ENCODE measurements around the gene TIMM44. TPM values are rescaled to one million over a fixed set of nuclear protein-coding genes. Genes with fewer than 3 reads are reported as not detected.
"Not testable (repeated sequence)": the region's sequence is repeated elsewhere in the genome, so short reads cannot be mapped to it uniquely, and the experiment has no call there.

Gene TIMM44
- total and polyA plus RNA-seq, 2 donors, result 31.2 to 60.2 TPM

- no peak for DNase-seq (ENCODE audit: extremely low spot score)
- H3K4me3 ChIP-seq (ENCODE audit: low read depth, low read length), result no peak overlapping the region
- no peak overlapping the region for H3K27ac ChIP-seq (ENCODE audit: low read depth)
- H3K36me3 ChIP-seq (ENCODE audit: insufficient read depth), result peaks cover 3% of the 10 kb centered on the region
- H3K4me1 ChIP-seq (ENCODE audit: insufficient read depth), result no peaks in the 10 kb centered on the region
- WGBS, result 89% methylated on average over 11 of the region's 11 CpGs
Measured at GRCh38 chr19:7969555-7969939, 26.1 kb upstream of the TIMM44 start.

DNA sequence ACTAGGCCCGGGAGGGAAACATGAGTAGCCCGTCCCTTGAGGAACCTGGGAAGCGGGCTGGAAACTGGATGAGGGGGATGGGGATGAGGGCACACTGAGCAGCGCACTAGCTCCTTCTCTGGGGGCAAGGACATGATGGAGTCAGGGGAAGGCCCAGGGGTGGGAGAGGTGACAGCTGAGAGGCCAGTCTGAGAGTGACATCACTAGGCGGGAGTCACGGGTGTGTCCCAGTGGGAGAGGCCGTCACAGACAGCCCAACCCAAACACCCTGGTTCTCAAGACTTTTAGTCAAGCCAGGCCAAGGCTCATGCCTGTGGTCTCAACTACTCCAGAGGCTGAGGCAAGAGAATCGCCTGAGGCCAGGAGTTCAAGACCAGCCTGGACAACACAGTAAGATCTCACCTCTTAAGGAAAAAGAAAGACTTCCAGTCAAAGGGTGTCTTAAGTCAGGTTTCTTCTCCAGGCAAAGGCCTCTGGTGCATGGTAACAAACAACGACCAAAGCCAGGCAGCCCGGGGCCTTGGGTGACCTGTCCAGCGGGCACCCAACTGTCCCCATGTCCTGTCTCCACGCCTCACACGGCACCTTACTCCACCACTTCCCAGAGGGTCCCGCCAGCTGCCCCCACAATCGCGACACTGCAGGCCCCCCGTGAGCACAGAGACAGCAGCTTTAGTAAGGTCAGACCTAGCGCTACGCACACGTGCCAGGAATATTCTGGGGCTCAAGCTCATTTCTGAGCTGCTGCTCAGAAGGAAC, 25.5 kb upstream of the TIMM44 start:
- no peaks in the 10 kb centered on the region for H3K4me1 ChIP-seq (ENCODE audit: insufficient read depth)
- no peak overlapping the region for H3K4me3 ChIP-seq (ENCODE audit: low read depth, low read length)
- no peak overlapping the region for H3K27ac ChIP-seq (ENCODE audit: low read depth)
- no peak for DNase-seq (ENCODE audit: extremely low spot score)
- WGBS, result 89% methylated on average over 20 of the region's 20 CpGs
- H3K36me3 ChIP-seq (ENCODE audit: insufficient read depth), result peaks cover 3% of the 10 kb centered on the region

GRCh38 chr19:7968008-7968795, 24.7 kb upstream of the TIMM44 start:
- 90% methylated on average over 15 of the region's 15 CpGs for WGBS

DNA sequence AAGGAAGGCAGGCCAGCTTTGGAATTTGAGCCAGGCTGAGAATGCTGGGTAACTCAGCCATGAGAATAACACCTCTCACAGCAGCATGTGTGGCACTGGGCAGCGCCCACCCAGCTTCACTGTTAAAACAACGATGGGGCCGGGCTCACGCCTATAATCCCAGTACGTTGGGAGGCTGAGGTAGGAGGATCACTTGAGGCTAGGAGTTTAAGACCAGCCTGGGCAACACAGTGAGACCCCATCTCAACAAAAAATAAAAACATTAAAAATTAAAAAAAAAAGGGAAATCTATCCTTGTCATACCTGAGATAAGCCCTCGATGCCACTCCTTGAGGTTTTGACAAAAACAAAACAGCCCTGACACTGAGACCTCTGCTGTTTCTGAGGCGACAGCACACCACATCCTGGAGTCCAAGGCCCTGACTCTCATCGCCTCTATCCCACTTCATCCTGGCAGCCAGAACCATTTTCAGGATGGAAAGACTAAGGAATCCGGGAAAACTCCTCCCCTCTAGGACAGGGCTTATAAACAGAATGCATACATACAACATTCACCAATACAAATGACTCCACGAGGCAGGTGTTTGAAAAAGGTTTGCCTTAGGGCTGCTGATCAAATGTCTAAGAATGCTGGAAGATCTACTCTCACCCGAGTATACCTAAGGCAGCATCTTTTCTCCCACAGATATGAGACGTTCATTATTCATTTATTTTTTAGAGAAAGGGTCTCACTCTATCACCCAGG, 22.6 kb upstream of the TIMM44 start:
- DNase-seq (ENCODE audit: extremely low spot score), result no peak
- no peaks in the 10 kb centered on the region for H3K4me1 ChIP-seq (ENCODE audit: insufficient read depth)
- H3K4me3 ChIP-seq (ENCODE audit: low read depth, low read length), result no peak overlapping the region
- peaks cover 3% of the 10 kb centered on the region for H3K36me3 ChIP-seq (ENCODE audit: insufficient read depth)
- WGBS, result 93% methylated on average over 12 of the region's 12 CpGs
- no peak overlapping the region for H3K27ac ChIP-seq (ENCODE audit: low read depth)

More at GRCh38 chr19:7968008-7968795, 24.7 kb upstream of the TIMM44 start:
- Histone ChIP-seq H3K27ac (ENCODE audit: low read depth) (no peak overlapping the region), H3K36me3 (ENCODE audit: insufficient read depth) (peaks cover 3% of the 10 kb centered on the region), H3K4me1 (ENCODE audit: insufficient read depth) (no peaks in the 10 kb centered on the region), H3K4me3 (ENCODE audit: low read depth, low read length) (no peak overlapping the region)
- DNase-seq (ENCODE audit: extremely low spot score), result no peak

DNA sequence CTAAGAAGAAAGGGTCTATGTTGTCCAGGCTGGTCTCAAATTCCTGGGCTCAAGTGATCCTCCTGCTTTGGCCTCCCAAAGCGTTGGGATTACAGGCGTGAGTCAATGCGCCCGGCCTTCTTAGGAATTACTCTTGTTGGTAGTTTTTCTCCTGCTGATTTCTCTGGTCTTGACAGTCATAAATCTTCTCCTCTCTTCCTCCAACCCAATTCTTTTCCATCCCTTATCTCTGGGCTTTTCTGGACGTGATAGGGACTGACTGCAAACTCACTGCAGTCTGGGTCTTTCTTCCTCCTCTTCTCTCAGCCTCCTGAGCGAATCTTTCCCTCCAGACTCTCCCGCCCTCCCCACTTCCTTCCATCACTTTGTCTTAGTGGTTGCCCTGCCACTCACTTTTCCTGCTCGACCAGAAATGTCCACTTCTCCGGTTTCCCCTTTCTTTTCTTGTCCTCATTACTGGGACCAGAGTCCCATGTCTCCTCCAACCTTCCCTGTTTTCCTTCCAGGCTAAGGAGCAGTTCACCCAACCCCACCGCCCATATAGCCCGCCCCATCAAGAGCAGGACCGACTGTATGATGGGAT, 21.9 kb upstream of the TIMM44 start:
- H3K27ac ChIP-seq (ENCODE audit: low read depth), result no peak overlapping the region
- DNase-seq (ENCODE audit: extremely low spot score), result no peak
- 83% methylated on average over 12 of the region's 12 CpGs for WGBS
- H3K4me3 ChIP-seq (ENCODE audit: low read depth, low read length), result no peak overlapping the region
- H3K4me1 ChIP-seq (ENCODE audit: insufficient read depth), result no peaks in the 10 kb centered on the region
- peaks cover 3% of the 10 kb centered on the region for H3K36me3 ChIP-seq (ENCODE audit: insufficient read depth)

- WGBS, result 94% methylated on average over 25 of the region's 25 CpGs
- no peak for DNase-seq (ENCODE audit: extremely low spot score)
- Histone ChIP-seq H3K4me1 (ENCODE audit: insufficient read depth) (no peaks in the 10 kb centered on the region), H3K27ac (ENCODE audit: low read depth) (no peak overlapping the region), H3K36me3 (ENCODE audit: insufficient read depth) (peaks cover 3% of the 10 kb centered on the region), H3K4me3 (ENCODE audit: low read depth, low read length) (no peak overlapping the region)
Measured at GRCh38 chr19:7963566-7963965, 20.1 kb upstream of the TIMM44 start.

DNA sequence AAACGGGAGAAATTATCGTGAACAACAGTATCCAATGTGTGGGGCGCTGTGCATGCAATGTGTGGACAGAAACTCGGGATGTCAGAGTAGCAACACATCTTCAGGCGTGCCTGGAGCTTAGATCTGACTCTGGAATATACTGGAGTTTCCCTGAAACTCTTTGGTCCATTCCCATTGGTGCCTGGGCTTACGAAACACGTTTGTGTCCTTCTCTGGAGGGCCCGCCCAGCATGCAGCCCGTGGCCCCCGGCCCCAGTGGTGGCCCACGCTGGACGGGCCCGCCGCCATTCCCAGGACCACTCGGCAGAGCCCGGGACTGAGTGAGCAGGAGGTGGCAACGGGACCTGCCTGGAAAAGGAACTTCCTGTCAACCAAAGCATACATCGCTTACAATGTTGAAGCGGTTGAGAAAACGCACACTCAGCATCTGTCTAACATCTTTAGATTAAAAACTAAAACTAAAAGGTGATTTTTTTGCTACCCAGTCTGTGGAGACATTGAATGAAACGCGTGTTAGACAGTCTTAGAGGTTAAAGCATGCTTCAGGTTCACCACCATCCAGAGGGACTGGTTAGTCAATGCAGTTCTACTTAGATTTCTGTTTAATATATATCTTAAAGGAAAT, 19.3 kb upstream of the TIMM44 start:
- no peak overlapping the region for H3K4me3 ChIP-seq (ENCODE audit: low read depth, low read length)
- H3K4me1 ChIP-seq (ENCODE audit: insufficient read depth), result no peaks in the 10 kb centered on the region
- H3K27ac ChIP-seq (ENCODE audit: low read depth), result no peak overlapping the region
- no peak for DNase-seq (ENCODE audit: extremely low spot score)
- peaks cover 3% of the 10 kb centered on the region for H3K36me3 ChIP-seq (ENCODE audit: insufficient read depth)
- WGBS, result 88% methylated on average over 22 of the region's 22 CpGs

DNA sequence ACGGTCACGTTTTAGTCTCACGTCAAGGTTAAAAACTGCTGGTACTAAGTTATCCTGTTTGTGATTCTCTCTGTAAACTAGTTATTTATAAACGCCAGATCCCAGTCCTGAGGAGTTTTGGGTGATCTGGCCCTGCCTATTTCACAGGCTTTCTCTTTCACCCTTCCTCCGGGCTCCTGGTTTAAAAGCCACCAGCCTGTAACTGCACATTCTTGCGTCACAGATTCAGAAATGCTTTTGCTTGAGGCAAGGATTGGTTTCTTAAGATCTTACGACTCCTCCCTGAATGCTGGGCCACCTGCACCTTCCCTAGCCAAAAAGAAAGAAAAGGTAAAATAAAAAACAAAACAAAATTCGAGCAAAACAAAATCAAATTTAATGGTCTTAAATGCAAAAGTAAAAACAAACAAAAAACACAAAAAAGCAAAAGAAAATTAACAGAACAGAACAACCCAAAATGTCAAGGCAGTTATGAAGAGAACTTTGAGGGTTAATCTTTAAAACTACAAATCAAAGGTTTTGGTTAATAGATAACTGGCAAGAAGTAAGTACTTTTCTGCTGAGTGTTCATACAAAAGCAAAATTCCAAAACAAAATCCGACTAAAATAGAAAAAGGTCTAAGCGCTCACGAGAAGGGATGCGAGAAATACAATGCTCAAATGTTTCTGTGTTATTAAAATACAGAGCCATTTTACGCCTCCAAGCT, 18.6 kb upstream of the TIMM44 start:
- 88% methylated on average over 13 of the region's 13 CpGs for WGBS
- no peak overlapping the region for H3K27ac ChIP-seq (ENCODE audit: low read depth)
- no peak overlapping the region for H3K4me3 ChIP-seq (ENCODE audit: low read depth, low read length)
- peaks cover 1% of the 10 kb centered on the region for H3K36me3 ChIP-seq (ENCODE audit: insufficient read depth)
- no peak for DNase-seq (ENCODE audit: extremely low spot score)
- H3K4me1 ChIP-seq (ENCODE audit: insufficient read depth), result no peaks in the 10 kb centered on the region

DNA sequence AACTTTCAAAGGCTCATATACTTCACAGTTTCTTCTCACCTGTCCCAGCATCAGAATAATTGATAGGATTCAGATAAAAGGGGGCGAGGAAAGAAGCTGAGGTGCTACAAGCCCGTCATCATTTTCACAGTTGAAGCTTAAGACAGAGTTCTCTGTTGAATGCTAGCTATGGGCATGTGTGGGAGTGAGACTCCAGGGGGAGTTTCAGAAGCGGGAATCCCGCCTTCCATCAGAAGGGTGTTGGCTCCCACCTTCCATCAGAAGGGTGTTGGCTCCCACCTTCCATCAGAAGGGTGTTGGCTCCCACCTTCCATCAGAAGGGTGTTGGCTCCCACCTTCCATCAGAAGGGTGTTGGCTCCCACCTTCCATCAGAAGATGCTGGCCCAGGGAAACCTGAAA, 17.6 kb upstream of the TIMM44 start:
- 95% methylated on average over 4 of the region's 4 CpGs for WGBS
- not testable (repeated sequence) for H3K36me3 ChIP-seq (ENCODE audit: insufficient read depth); H3K4me1 ChIP-seq (ENCODE audit: insufficient read depth); H3K27ac ChIP-seq (ENCODE audit: low read depth); DNase-seq (ENCODE audit: extremely low spot score); H3K4me3 ChIP-seq (ENCODE audit: low read depth, low read length)

DNA sequence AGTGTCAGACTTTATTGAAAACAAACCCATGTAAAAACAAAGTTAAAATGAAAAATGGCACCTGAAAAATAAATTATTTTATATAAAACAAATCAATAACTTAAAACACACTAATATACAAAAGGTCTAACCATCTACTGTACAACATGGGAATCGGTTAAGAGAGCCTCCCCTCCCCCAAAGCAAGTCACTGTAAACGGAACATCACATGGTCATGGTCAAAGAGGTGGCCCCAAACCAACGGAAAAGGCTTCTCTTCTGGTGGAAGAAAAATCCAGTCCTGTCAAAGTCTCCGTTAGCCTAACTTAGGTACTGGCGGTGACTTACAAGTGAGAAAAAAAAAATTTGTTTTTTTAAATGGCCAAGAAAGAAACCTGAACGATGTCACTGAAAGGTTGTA, 15.7 kb upstream of the TIMM44 start:
- whole genome bisulfite sequencing, result 65% methylated on average over 6 of the region's 6 CpGs
- no peaks in the 10 kb centered on the region for H3K36me3 ChIP-seq (ENCODE audit: insufficient read depth)

DNA sequence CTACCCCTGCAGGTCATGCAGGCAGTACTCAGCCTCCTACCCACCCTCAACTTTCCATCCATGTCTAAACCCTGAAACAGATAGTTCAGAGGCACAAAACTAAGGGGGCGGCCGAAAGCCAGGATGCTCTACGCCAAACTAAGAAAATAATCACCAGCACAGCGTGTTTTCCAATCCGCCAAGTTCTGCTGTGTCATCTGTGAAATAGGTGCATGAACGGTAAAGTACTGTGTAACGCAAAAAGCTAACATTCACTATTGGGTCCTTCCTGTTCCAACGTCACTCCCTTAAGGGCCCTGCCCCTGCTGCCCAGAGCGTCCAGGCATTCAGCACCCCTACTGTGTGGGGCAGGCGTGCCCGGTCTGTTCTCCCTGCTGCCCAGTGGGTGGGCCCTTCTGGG, 12.2 kb upstream of the TIMM44 start:
- Histone ChIP-seq H3K27ac (ENCODE audit: low read depth) (no peak overlapping the region), H3K4me3 (ENCODE audit: low read depth, low read length) (no peak overlapping the region), H3K36me3 (ENCODE audit: insufficient read depth) (no peaks in the 10 kb centered on the region), H3K4me1 (ENCODE audit: insufficient read depth) (no peaks in the 10 kb centered on the region)
- DNase-seq (ENCODE audit: extremely low spot score), result no peak
- 86% methylated on average over 11 of the region's 11 CpGs for WGBS

More for the DNA sequence above, 15.7 kb upstream of the TIMM44 start:
- Histone ChIP-seq H3K4me3 (ENCODE audit: low read depth, low read length) (no peak overlapping the region), H3K4me1 (ENCODE audit: insufficient read depth) (no peaks in the 10 kb centered on the region), H3K27ac (ENCODE audit: low read depth) (no peak overlapping the region)
- DNase-seq (ENCODE audit: extremely low spot score), result no peak

DNA sequence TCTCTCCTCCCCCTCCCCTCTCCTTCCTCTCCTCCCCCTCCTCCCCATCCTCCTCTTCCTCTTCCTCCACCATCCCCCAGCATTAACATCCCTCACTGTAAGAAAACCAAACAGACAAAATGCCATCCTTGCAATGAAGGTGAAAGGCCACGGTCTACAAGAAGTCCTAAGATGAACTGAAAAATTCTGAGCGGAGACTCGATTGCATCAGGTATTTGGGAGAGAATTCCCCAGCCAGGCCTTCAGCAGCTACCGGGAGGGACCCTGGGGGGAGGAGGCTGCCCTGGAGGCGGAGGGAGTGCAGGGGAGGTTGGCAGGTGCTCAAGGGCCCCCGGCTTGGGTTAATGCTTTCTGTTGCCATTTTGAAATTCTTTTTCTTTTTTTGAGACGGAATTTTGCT, 10.1 kb upstream of the TIMM44 start:
- no peak for DNase-seq (ENCODE audit: extremely low spot score)
- H3K4me1 ChIP-seq (ENCODE audit: insufficient read depth), result no peaks in the 10 kb centered on the region
- no peaks in the 10 kb centered on the region for H3K36me3 ChIP-seq (ENCODE audit: insufficient read depth)
- WGBS, result 71% methylated on average over 7 of the region's 7 CpGs
- no peak overlapping the region for H3K27ac ChIP-seq (ENCODE audit: low read depth)
- H3K4me3 ChIP-seq (ENCODE audit: low read depth, low read length), result no peak overlapping the region

GRCh38 chr19:7953060-7953459, 9.6 kb upstream of the TIMM44 start:
- Histone ChIP-seq H3K4me3 (ENCODE audit: low read depth, low read length) (no peak overlapping the region), H3K4me1 (ENCODE audit: insufficient read depth) (no peaks in the 10 kb centered on the region), H3K27ac (ENCODE audit: low read depth) (no peak overlapping the region), H3K36me3 (ENCODE audit: insufficient read depth) (no peaks in the 10 kb centered on the region)
- 17% methylated on average over 3 of the region's 3 CpGs for WGBS
- DNase-seq (ENCODE audit: extremely low spot score), result no peak
